GM21526 (cell line): ENCODE measurements around the gene MRGPRX2.

Experiments used
- ATAC-seq: cut with Tn5 transposase; IDR thresholded peaks from one replicate; pipeline ENCODE4 v1.9.1; 2021; ENCODE audit warnings: moderate library complexity; ENCODE audit not compliant: unreplicated experiment, low FRiP score

The MRGPRX2 gene

GRCh38 chr11:19060629-19061028, at the start of gene MRGPRX2:
Gene MRGPRX2, minus strand, starts transcription at chr11:19060717. Its CDS starts 4,315 bp downstream, at chr11:19056402.
- no peak for ATAC-seq

- no peak for ATAC-seq
Observed at GRCh38 chr11:19110295-19110694, 49.8 kb upstream of the MRGPRX2 start.

- no peak for ATAC-seq
Observed at GRCh38 chr11:19107125-19107524, 46.6 kb upstream of the MRGPRX2 start.

GRCh38 chr11:19105011-19105410, 44.5 kb upstream of the MRGPRX2 start:
- ATAC-seq: no peak

- ATAC-seq: no peak
Observed at GRCh38 chr11:19102521-19102900, 42.0 kb upstream of the MRGPRX2 start.

GRCh38 chr11:19101796-19102520, 41.4 kb upstream of the MRGPRX2 start:
- ATAC-seq: no peak

GRCh38 chr11:19100885-19101284, 40.4 kb upstream of the MRGPRX2 start:
- no peak for ATAC-seq

GRCh38 chr11:19099093-19099492, 38.6 kb upstream of the MRGPRX2 start:
- ATAC-seq: no peak

- no peak for ATAC-seq
Observed at GRCh38 chr11:19094859-19095258, 34.3 kb upstream of the MRGPRX2 start.

GRCh38 chr11:19093976-19094375, 33.5 kb upstream of the MRGPRX2 start:
- no peak for ATAC-seq

GRCh38 chr11:19092850-19093249, 32.3 kb upstream of the MRGPRX2 start:
- no peak for ATAC-seq

- no peak for ATAC-seq
Observed at GRCh38 chr11:19092342-19092741, 31.8 kb upstream of the MRGPRX2 start.

GRCh38 chr11:19091366-19091765, 30.8 kb upstream of the MRGPRX2 start:
- ATAC-seq: no peak

- no peak for ATAC-seq
Observed at GRCh38 chr11:19089421-19089820, 28.9 kb upstream of the MRGPRX2 start.

- no peak for ATAC-seq
Observed at GRCh38 chr11:19088791-19089190, 28.3 kb upstream of the MRGPRX2 start.

GRCh38 chr11:19087658-19088057, 27.1 kb upstream of the MRGPRX2 start:
- no peak for ATAC-seq

GRCh38 chr11:19084661-19085315, 24.3 kb upstream of the MRGPRX2 start:
- no peak for ATAC-seq

- ATAC-seq: no peak
Observed at GRCh38 chr11:19083166-19083565, 22.6 kb upstream of the MRGPRX2 start.

- no peak for ATAC-seq
Observed at GRCh38 chr11:19080579-19080993, 20.1 kb upstream of the MRGPRX2 start.

- no peak for ATAC-seq
Observed at GRCh38 chr11:19079643-19080440, 19.3 kb upstream of the MRGPRX2 start.

- ATAC-seq: no peak
Observed at GRCh38 chr11:19077965-19078364, 17.4 kb upstream of the MRGPRX2 start.
